ENCODE results near the gene CREG2.

DNA sequence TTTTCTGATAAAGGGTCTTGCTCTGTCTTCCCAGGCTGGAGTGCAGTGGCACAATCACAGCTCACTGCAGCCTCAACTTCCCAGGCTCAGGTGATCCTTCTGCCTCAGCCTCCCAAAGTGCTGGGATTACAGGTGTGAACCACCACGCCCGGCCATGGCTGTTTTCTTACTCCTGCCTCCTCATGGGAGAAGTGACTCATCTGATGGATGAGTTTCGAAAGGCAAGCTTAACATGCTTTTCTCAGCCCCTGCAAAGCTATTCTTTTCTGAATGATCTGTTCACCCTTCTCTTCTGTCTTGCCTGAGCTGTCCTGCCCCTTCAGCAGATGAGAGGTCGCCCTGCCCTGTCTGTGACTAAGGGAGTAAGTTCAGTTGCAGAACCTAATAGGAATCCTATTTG lies 929 bp upstream of the CREG2 start:
- TF ChIP-seq CTCF (IDR thresholded peaks at IDR 0.05) (no peak), POLR2A (IDR thresholded peaks at IDR 0.05) (no peak)

Data from esophagus squamous epithelium (tissue), 4 donors.